Tibial nerve (tissue), 3 donors: ENCODE data around the gene RAB33B.

Experiments used
- EP300 ChIP-seq, 2 donors: sonication (generic); formaldehyde crosslinking; IDR thresholded peaks; one replicate each; pipeline ENCODE4 v1.6.1; 2017; ENCODE audit warnings: antibody characterized with exemption in 2 of 2, mild to moderate bottlenecking in 1 of 2
- POLR2A ChIP-seq, 2 donors: fragments of 450-650 bp; IDR thresholded peaks; one replicate each; pipeline ENCODE4 v1.6.1; 2017; ENCODE audit warnings: antibody characterized with exemption in 2 of 2, mild to moderate bottlenecking in 2 of 2, moderate library complexity in 2 of 2

DNA sequence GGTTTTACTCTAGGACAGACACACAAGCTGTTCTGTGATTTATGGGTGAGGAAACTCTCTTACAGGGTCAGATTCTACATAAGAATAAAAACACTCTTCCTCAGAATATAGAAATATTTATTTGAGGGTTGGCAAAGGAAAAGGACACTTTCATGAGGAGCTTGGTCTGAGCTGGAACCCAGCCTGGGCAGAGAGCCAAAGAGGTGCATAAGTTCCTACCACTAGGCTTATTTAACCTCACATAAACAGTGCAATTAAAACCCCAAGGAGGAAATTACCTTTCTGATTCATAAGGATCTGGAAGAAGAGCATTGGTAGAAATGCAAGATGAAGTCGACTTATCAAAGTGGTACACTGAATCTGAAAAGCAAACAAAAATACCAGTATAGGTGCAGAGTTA is 69.2 kb downstream of the RAB33B start:
- no peak for TF ChIP-seq POLR2A (IDR thresholded peaks at IDR 0.05)
- TF ChIP-seq EP300 (IDR thresholded peaks at IDR 0.05): no peak
